ENCODE data around the gene DUSP21. TPM values are rescaled to one million over a fixed set of nuclear protein-coding genes. Genes with fewer than 3 reads are reported as not detected.

The DUSP21 gene
- total RNA-seq, 1 experiment from 2014 or later, result not detected

DNA sequence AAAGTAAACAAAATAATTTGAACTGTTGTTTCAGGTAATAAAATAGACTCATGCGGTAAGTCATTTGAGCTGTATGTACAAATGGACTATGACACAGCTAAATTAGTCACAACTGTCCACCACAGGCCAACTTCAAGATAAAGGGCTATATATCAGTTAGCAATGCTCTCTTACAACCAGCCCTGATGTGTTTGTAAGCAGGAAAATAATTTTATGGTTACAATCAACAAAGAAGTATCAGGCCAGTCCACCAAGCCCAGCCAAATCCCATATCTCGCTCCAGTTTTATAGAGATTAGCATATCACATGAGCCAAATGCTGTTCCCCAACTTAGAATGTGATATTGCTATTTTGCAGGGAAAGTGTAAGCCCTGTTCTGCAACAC lies 511 bp upstream of the DUSP21 start:
- Histone ChIP-seq H4K20me1 (ENCODE audit: insufficient read depth) (no peaks in the 10 kb centered on the region), H3K4me3 (replicated peaks in 1 of 2; ENCODE audit: low read depth in 1 of 2, low read length in 2 of 2) (no peak overlapping the region), H3K4me1 (ENCODE audit: control insufficient read depth in 1 of 2, insufficient read depth in 2 of 2, low read length in 2 of 2) (no peaks in the 10 kb centered on the region), H3K9me3 (ENCODE audit: control insufficient read depth in 1 of 2, insufficient read depth in 1 of 2, low read depth in 1 of 2, low read length in 2 of 2) (no peaks in the 10 kb centered on the region), H3K36me3 (ENCODE audit: control insufficient read depth in 1 of 2, insufficient read depth in 2 of 2, low read length in 2 of 2) (no peaks in the 10 kb centered on the region), H3K27ac (ENCODE audit: low read depth, low read length) (no peak overlapping the region), H3K27me3 (ENCODE audit: insufficient read depth, low read length) (no peaks in the 10 kb centered on the region), H3K79me2 (ENCODE audit: insufficient read depth, low read length) (no peaks in the 10 kb centered on the region), H3K9ac (ENCODE audit: low read length) (no peak overlapping the region), H3K9me2 (ENCODE audit: insufficient read depth) (no peaks in the 10 kb centered on the region), H3K4me2 (ENCODE audit: low read length) (no peak overlapping the region), H2AFZ (ENCODE audit: low read depth, low read length, poor library complexity, severe bottlenecking) (no peak overlapping the region)
- BruUV-seq (replicated peaks), result no TSS peak
- DNase-seq (ENCODE audit: low read depth, low spot score), result no peak
- ChIA-PET CTCF (no interaction called here), RAD21 (ENCODE audit: low non-redundant PET in 1 of 2, low total read pairs in 2 of 2, uncharacterized antibody in 2 of 2, unreplicated experiment in 2 of 2) (no interaction called here), POLR2A (no interaction called here)
- TF ChIP-seq CBX3 (IDR thresholded peaks at IDR 0.05; ENCODE audit: low read depth), result no peak
- TF ChIP-seq EZH2phosphoT487 (IDR thresholded peaks at IDR 0.05; ENCODE audit: borderline replicate concordance), result no peak
- no peak for TF ChIP-seq ELF1 (IDR thresholded peaks at IDR 0.05; ENCODE audit: borderline replicate concordance, low read depth)
- TF ChIP-seq, protein P1, sequence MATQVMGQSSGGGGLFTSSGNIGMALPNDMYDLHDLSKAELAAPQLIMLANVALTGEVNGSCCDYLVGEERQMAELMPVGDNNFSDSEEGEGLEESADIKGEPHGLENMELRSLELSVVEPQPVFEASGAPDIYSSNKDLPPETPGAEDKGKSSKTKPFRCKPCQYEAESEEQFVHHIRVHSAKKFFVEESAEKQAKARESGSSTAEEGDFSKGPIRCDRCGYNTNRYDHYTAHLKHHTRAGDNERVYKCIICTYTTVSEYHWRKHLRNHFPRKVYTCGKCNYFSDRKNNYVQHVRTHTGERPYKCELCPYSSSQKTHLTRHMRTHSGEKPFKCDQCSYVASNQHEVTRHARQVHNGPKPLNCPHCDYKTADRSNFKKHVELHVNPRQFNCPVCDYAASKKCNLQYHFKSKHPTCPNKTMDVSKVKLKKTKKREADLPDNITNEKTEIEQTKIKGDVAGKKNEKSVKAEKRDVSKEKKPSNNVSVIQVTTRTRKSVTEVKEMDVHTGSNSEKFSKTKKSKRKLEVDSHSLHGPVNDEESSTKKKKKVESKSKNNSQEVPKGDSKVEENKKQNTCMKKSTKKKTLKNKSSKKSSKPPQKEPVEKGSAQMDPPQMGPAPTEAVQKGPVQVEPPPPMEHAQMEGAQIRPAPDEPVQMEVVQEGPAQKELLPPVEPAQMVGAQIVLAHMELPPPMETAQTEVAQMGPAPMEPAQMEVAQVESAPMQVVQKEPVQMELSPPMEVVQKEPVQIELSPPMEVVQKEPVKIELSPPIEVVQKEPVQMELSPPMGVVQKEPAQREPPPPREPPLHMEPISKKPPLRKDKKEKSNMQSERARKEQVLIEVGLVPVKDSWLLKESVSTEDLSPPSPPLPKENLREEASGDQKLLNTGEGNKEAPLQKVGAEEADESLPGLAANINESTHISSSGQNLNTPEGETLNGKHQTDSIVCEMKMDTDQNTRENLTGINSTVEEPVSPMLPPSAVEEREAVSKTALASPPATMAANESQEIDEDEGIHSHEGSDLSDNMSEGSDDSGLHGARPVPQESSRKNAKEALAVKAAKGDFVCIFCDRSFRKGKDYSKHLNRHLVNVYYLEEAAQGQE (IDR thresholded peaks at IDR 0.05; ENCODE audit: low read depth), result no peak
- TF ChIP-seq POLR2A (IDR thresholded peaks at IDR 0.05; ENCODE audit: borderline replicate concordance, extremely low read depth, insufficient read depth, insufficient read length), result no peak
- TF ChIP-seq ZFX (IDR thresholded peaks at IDR 0.05), result no peak
- TF ChIP-seq JUND (IDR thresholded peaks at IDR 0.05), result no peak
- TF ChIP-seq SP1 (IDR thresholded peaks at IDR 0.05; ENCODE audit: low read depth), result no peak
- TF ChIP-seq SIN3A (IDR thresholded peaks at IDR 0.05; ENCODE audit: low read depth), result no peak
- TF ChIP-seq, protein P2, sequence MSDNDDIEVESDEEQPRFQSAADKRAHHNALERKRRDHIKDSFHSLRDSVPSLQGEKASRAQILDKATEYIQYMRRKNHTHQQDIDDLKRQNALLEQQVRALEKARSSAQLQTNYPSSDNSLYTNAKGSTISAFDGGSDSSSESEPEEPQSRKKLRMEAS (IDR thresholded peaks at IDR 0.05), result no peak
- TF ChIP-seq FOSL1 (IDR thresholded peaks at IDR 0.05; ENCODE audit: low read depth), result no peak
- no peak for TF ChIP-seq EGR1 (IDR thresholded peaks at IDR 0.05; ENCODE audit: low read depth)
- no peak for ATAC-seq
- intact Hi-C loops (cut with micrococcal nuclease), result no loop called here

All from HCT116 (cell line).